ENCODE data around the gene ALDH2.

GRCh38 chr12:111733340-111733915 is 33.3 kb upstream of the ALDH2 start:
- TF ChIP-seq CTCF (IDR thresholded peaks at IDR 0.05) (no peak), POLR2AphosphoS5 (IDR thresholded peaks at IDR 0.05) (no peak), POLR2A (IDR thresholded peaks at IDR 0.05) (no peak)
